GM18907 (cell line): Measurements from ENCODE around the gene MRPL34.
A peak's percentile ranks its signal among the peaks of the same experiment; 100 is the strongest.

ENCODE experiments used
- ATAC-seq: cut with Tn5 transposase; IDR thresholded peaks from one replicate; pipeline ENCODE4 v1.9.1; 2021; ENCODE audit warnings: mild to moderate bottlenecking, moderate library complexity; ENCODE audit not compliant: unreplicated experiment

Gene MRPL34

DNA sequence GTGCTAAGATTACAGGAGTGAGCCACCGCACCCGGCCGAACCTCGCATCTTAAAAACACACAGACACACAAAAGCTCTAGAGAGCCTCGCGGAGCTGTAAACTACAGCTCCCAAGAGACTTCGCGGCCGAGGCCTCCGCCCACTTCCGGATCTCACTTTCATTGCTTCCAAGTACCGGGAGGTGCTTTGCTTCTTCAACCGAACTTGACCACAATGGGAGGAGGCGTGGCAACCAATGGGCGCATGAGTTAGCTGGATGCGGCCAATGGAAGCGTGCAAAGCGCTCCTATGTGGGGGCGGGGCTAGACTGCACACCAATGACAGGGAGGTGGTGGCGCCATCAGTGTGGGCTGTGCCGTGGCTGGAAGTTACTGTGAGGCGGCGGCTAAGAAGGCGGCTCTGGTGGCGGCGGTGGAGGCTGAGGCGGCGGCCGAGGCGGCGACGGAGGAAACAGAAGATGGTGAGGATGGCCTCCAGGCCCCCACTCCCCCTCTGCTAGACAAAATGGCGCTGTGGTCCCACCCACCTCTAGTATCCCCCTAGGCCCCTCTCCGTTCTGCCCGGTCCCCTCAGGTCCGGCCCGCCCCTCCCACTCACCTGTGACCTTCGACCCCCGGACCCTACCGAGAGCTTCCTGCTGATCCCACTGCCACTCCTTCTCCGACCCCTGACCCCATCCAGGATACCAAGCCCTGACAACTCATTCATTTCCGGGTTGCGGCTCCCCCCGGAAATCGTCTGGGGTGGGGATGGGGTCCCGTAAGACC lies 3.7 kb downstream of the MRPL34 start, which contains the start of gene DDA1:
Gene DDA1, plus strand, starts transcription at position 366 of the 767 bp plus-strand sequence. Its CDS starts 92 bp downstream, at position 458.
- ATAC-seq: peak; percentile 57

- ATAC-seq: no peak
Observed at GRCh38 chr19:17309965-17310461, 4.3 kb downstream of the MRPL34 start.

DNA sequence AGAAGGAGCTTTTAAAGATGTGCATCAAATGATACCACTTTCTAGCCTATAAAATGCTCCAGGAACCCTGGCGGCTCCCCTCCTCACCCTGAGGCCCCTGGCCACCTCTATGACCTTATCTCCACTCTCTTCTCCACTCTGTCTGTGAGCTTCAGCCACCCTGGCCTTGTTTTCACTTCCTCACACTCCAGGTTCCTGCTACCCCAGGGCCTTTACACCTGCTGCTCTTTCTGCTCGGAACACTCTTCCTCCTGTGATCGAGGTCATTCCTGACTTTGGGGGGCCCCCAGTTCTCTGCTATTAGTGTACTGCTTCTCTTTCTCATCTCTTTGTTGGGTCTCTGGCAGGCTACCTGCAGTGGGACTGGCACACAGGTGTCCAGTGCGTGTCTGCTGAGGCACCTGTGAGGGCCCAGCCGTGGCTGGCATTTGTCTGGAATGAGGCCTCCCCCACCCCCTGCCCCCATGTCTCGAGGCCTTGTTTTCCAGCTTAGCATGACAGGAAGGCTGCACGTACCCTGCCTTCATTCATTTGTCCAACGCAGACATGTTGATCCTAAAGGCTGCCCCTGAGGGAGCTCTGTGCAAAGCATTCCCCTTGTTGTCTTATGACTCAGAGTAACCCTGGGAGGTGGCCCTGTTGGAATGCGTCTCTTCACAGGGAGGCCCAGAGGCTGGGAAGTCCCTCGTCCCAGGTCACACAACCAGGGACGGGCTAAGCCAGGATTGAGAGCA lies 6.0 kb downstream of the MRPL34 start:
- no peak for ATAC-seq

- no peak for ATAC-seq
Observed at GRCh38 chr19:17312189-17313113, 6.8 kb downstream of the MRPL34 start.

DNA sequence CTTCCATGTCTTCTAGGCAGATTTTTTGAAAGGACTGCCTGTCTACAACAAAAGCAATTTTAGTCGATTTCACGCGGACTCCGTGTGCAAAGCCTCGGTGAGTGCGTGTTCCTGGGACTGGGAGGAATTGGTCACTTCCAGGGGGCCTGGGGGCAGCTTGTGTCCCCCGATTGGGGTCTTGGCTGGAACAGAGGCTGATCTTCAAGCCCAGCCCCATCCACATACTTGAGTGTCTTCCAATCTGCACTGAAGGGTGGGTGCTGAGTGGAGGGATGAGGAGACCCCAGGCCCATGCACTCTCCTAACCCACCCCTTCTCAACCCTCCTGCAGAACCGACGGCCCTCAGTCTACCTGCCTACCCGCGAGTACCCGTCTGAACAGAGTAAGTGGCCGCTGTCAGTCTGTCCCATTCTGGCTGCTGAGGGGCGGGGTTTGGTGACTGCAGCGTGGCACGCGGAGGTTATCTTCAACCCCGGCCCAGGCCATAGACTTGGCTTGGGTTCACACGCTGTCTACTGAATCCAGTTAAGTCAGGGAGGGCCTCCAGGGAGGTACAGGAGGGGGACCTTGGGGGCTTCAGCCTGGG lies 8.4 kb downstream of the MRPL34 start:
- no peak for ATAC-seq

- ATAC-seq: no peak
Observed at GRCh38 chr19:17318966-17319365, 13.3 kb downstream of the MRPL34 start.

GRCh38 chr19:17319473-17320238 lies 14.0 kb downstream of the MRPL34 start:
- ATAC-seq: no peak

- ATAC-seq: no peak
Observed at GRCh38 chr19:17320435-17320834, 14.8 kb downstream of the MRPL34 start.

DNA sequence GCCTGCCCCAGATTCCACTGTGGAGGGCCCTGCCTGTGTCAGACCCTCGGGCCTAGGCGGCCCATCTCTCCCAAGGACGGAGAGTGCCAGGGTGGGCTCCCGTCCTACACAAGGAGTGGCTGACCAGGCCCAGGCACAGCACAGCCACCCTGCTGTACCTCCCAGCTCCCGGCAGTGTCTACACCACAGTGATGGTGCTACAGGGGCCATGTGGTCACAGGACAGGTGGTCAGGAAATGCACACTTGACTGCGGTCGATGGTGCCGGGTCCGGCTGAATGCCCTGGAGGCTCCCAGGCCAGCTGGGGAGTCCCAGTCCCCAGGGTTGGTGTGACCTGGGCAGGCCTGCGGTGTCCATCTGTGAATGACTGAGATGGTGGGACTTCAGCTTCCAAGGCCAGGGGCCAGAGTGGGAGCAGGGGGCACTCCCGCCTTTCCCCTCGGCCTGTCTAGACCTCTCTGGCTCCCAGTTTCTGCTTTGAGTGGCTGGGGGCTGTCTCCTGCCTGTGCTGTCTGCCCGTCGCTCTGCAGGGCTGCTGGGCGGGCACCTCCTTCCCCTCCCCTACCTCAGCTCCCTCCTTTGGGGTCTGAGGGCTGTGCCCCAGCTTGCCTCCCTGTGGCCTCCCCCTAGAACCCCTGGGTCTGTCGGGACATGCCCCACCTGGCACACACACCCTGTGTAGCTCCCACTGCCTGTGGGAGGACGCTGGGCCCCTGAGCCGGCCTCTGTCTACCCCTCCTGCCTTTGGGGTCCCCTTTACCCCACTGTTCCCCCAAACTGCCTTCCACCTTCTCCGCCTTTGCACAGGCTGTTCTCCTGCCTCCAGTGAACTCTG lies 16.2 kb downstream of the MRPL34 start:
- no peak for ATAC-seq

DNA sequence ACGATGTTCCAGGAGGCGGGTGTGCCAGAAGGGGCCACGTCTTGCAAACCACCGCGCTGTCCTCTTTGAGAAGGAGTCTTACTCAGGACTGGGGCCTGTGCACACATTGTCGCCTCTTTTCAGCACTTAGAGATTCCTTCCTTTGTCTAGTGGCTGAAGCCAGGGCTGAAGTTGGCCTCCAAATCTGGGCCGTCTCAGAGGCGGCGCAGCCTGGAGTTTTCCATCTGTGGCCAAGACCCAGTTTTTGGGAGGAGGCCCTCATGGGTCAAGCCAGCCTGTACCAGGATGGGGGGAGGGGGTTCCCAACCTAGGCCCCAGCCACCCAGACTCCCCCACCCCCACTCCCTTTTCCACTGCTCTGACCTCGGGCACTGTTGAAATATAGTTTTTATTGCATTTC lies 17.2 kb downstream of the MRPL34 start:
- no peak for ATAC-seq

GRCh38 chr19:17323300-17323963 lies 17.8 kb downstream of the MRPL34 start:
- ATAC-seq: no peak

DNA sequence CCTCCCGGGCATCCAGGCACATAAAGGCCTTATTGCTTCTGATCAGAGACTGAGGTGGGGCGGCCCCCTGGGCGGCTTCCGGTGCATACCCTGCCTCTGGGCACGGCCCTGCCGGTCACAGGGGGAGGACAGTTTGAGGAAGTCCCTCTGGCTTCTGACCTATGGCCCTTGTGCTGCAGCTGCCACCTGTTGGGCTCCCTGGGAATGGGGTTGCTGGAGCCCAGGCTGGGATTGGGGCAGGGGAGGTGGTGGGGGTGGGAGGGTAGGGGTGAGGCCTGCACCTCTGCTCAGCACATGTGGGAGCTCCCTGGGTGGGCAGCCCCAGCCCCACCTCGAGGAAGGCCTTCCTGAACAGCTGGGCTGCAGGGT lies 18.3 kb downstream of the MRPL34 start:
- no peak for ATAC-seq

- no peak for ATAC-seq
Observed at GRCh38 chr19:17324357-17325114, 18.9 kb downstream of the MRPL34 start.

DNA sequence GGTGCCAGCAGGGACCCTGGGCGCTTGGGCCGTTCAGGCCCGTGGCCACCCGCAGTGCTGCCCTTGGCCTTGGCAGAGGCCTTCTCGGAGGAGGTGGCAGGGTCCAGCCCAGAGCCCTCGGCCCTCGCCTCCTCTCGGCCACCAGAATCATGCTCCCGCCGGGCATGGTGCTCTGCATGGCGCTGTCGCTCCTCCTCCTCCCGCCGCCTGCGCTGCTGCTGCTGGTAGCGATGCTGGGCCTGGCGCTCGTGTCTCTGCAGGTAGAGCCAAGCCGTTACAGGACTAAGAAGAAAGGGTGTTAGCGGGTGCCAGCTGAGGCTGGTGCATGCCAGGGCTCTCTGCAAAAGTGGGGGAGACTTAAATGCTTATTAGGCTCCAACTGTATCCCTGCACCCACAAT lies 19.5 kb downstream of the MRPL34 start:
- ATAC-seq: no peak

DNA sequence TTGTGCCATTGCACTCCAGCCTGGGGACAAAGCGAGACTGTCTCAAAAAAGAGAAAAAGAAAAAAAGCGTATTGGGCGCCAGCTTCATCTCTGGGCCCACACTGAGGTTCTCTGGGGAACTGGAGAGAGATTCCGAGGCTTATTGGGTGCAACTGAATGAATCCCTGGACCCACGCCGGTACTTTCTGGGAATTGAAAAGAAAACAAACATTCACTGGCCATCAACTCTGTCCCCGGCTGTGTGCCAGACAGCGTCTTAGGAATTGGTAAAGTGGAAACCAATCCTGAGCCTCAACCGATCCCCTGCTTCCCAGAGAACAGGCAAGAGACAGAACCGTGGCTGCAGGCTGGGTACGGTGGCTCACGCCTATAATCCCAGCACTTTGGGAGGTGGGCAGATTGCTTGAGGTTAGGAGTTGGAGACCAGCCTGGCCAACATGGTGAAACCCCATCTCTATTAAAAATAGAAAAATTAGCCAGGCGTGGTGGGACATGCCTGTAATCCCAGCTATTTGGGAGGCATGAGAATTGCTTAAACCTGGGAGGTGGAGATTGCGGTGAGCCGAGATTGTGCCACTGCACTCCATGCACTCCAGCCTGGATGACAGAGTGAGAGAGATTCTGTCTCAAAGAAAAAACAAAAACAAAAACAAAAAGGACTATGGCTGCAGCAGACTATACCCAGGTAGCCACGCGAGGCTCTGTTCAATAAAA lies 20.4 kb downstream of the MRPL34 start:
- ATAC-seq: no peak

GRCh38 chr19:17326595-17326966 lies 20.9 kb downstream of the MRPL34 start:
- no peak for ATAC-seq

DNA sequence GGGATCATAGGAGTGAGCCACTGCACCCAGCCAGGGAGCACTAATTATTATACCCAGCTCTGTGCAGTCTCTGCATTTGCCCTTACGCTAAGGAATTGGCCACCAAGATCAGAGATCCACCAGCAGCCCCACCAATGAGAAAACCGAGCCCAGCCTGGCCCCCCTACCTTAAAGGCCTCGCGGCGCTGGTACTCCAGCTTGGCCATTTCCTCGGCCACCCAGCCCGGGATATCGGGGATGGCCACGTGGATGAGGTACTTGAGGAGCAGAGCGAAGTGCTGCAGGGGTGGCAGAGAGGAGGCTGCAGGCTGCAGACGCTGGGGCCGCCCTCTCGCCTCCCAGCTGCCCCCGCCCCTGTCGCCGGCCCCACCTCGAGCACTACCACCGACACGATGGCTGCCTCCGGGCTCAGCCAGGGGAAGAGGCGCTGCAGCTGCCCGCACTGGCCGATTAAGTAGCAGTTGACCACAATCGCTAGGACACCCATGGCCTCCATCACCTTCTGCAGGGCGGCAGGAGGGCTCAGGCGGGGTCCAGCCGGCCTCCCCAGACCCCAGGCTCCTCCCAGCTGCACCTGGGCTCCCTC lies 21.5 kb downstream of the MRPL34 start:
- ATAC-seq: no peak
